DMS153 treated with DMSO at 0.1 percent for 48 hours (cell line): Measurements from ENCODE around the gene JAML.

ENCODE experiments used
- DNase-seq: peaks from one replicate; lab custom pipeline; 2025; ENCODE audit not compliant: unreplicated experiment; lab: John Stamatoyannopoulos, UW

The JAML gene

DNA sequence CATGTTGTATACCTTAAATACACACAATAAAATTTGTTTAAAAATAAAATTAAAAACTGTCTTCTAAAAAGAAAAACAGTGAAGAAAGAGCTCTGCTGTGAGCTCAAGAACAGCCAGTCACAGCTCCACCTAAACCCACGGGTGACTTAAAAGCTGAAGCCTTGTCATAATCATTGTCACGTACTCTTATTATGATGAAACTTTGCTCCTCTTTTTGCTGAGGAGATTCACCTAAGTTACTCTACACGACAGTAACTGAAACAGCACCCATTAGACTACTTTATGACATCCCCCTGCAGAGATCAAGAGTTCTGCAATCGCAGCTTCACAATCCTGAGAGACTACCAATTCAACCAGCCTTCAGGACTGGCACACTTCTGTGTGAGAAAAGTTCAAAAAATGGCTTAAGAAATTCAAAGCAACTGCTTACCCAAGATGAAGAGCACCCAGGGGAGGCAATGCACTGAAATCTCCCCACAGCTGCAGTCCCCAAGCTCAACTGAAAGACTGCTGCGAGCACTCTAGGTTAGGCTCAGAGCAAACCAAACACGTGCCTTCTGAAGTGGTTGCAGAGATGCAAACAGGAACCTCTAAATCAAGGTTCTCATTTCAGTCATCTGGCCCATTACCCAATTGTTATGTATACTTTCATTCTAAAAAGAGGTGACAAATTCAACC lies at the start of gene JAML:
TSS of gene JAML (minus strand) at position 501 of the 678 bp plus-strand sequence. CDS start 10,145 bp downstream, outside the sequence.
- no peak for DNase-seq

DNA sequence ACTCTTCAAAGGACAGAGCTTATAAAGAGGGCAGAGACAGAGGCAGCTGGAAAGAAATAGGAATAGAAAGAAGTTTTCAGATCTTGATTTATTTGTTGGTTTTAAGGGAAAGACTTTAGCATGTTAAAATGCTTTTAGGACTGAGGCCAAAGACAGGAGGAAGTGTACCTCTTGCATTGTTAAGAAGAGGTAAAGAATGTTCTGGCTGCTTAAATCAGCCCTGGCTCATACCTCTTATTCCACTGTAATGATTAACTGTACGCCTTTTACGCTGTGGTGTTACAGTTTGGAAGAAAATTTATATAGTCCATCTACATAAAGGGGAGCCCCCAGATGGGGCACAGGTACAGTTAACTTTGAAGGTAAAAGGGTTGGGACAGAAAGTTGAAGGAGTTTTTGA lies 49.4 kb upstream of the JAML start:
- DNase-seq: no peak

- no peak for DNase-seq
Observed at GRCh38 chr11:118272001-118272400, 47.2 kb upstream of the JAML start.

DNA sequence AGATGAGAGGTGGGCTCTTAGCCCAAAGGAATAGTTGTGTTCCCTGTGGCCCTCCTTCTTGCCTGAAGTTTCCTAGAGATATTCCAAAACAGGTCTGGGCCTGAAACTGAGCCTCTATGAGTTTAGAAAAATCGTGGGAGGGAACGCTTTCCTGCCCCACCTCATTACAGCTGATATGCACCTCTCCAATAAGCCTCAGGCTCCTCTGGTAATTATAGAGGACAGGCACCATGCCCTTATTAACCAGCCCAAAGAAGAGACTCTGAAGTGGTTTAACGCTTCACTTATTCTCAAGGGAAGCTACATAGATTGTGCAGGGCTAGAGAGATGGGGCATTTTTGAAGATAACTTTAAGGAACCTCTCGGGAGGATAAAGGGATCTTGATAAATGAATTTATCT lies 42.7 kb upstream of the JAML start:
- DNase-seq: no peak

GRCh38 chr11:118265954-118266353 lies 41.1 kb upstream of the JAML start:
- no peak for DNase-seq

DNA sequence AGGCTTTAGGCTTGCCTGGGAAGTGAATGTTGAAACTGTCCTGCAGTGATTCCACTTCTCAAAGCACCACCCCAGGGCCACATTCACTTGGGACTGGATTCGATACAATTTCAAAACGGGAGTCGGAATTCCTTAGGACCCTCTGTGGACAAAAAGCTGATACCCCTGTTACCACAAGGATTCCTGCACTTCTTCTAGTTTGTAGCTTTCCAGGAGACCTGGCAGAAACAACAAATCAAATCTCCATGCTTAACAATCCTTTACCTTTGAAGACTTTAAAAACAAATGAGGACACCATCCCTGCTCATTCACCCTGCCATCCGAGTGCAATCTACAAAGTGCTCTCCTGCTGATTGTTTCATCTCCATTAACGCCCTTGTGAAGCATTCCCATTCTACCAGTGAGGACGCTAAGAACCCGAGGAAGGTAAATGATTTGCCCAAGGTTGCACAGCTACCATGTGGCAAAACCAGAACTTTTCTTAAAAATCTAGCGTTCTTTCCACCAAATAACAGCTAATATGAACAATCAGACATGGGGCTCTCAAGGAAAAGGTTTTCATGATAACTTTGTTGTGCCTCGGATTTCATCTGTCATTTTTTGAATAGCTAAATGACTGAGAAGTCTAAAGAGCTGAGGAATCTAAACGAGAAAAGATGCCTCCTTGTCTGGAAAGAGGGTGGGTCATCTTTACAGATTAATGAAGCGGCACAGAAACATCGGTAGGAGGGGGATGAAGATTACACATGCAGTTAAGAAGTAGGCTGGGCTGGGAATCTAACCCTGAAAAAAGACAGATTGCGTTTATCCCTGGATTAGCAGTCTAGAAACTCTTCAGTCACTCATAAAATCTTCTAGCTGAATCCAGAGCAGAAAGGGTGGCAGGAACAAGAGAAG lies 40.0 kb upstream of the JAML start:
- DNase-seq: no peak

GRCh38 chr11:118263695-118264568 lies 39.1 kb upstream of the JAML start, which contains the start of gene MPZL2:
TSS of gene MPZL2 (minus strand) at chr11:118264297. CDS start at chr11:118264153, 144 bp downstream.
- peak; percentile 19 for DNase-seq

DNA sequence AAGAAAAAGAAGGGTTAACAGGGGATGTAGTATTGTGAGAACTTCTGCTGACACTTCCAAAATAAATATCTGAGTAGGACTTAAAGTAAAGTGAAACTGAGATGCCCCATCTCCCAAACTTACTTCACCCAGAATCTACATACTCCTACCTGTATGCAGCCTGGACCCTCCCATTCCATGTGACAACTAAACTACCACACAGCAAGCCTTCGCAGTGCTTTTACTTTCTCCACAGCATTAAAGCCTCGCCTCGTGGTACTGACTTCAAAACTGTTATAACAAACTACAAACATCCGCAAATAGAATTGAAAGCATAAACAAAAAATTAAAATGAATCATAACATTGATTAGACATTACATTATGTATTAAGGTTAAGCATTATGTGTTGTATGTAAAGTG lies 38.3 kb upstream of the JAML start:
- DNase-seq: no peak

DNA sequence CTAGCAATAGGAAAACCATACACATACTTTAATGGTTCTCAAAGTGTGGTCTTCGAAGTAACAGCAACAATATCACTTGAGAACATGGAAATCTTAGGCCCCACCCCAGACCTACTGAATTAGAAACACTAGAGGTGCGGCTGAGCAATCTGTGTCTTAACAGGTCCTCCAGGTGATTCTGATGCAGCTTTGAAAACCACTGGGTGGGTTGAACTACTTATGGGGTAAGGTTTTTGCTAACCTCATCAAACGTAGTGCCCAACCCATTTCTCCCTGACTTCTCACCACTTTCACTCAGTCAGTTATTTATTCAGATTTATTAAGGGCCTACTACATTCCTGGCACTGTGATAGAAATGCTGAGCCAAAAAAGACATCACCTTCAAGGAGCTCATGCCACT lies 35.5 kb upstream of the JAML start:
- DNase-seq: no peak

DNA sequence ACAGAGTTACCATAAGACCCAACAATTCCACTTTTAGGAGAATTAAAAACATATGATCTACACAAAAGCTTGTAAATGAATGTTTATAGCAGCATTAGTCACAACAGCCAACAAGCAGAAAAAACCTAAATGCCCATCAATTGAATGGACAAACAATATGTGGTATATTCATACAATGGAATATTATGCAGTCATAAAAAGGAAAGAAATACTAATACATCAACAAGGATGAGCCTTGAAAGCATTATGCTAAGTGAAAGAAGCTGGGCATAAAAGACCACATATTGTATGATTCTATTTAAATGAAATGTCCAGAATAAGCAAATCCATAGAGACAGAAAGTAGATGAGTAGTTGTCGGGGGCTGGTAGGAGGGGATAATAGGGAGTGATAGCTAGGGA lies 34.3 kb upstream of the JAML start:
- DNase-seq: no peak

DNA sequence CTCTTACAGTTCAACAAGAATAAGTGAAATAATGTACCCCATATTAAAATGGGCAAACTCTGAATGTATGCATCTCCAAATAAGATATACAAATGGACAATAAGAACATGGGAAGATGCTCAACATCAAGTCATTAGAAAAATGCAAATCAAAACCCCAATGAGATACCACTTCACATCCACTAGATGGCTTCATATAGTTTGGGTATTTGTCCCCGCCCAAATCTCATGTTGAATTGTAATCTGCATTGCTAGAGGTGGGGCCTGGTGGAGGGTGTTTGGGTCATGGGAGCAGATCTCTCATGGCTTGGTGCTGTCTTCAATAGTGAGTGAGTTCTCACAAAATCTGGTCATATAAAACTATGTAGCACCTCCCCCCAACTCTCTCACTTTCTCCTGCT lies 33.6 kb upstream of the JAML start:
- no peak for DNase-seq

DNA sequence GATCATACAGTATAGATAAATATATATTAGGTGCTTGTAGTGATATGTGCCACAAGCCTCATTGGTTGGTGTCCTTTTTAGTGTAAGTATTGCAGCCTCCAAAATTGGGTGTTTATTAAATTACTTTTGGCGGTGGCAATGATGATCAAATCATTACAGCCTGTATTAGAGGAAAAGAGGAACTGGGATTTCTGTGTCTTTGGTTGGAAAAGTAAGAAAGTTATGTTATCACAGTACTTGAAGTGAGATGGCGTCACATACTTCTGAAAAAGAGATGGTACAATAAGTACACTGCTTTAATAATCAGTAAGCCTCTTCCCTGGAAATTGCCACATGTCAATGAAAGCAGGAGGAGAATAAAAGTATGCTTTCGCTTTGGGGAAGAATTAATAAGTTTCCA lies 27.9 kb upstream of the JAML start:
- no peak for DNase-seq

GRCh38 chr11:118251858-118252652 lies 27.2 kb upstream of the JAML start, which contains the start of gene MPZL3:
TSS of gene MPZL3 (minus strand) at chr11:118252365. CDS start at chr11:118252294, 71 bp downstream.
- DNase-seq: peak; percentile 90

GRCh38 chr11:118247041-118247440 lies 22.2 kb upstream of the JAML start:
- DNase-seq: no peak

DNA sequence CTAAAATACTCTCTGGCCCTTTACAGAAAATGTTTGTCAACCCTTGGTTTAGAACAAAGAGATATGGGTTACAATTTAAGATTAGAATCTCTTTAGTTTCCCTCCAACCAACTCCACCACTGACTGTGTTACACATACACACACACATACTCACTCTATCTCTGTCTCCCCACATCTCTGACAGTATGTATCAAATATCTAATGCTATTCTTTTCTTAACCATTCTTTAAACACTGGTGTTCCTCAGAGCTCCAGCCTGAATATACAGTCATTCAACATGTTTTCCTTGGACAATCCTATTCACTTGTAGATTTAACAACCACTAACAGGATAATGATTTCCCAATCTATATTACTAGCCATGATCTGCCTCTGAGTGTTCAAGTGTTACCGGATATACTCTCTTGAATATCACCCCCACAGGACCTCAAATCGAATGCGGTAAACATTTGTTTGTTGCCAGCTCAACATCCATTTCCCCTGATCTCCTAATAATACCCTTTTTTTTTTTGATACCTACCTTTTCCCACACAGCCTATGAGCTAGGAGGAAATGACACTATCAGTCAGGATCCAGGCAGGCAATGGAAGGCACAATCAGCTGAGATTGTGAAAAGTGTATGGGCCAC lies 21.2 kb upstream of the JAML start:
- DNase-seq: no peak

- no peak for DNase-seq
Observed at GRCh38 chr11:118243993-118244762, 19.4 kb upstream of the JAML start.

- no peak for DNase-seq
Observed at GRCh38 chr11:118243161-118243560, 18.4 kb upstream of the JAML start.

- no peak for DNase-seq
Observed at GRCh38 chr11:118241764-118242098, 16.9 kb upstream of the JAML start.
